HEK293 (cell line): ENCODE results near the gene GSK3B.

ENCODE experiments used
- ZNF114 ChIP-seq: fragments of 450-650 bp; formaldehyde crosslinking; IDR thresholded peaks from 2 replicates; pipeline ENCODE4 v1.5.0; 2017; ENCODE audit warnings: missing biosample characterization, missing genetic modification characterization
- ZNF768 ChIP-seq: fragments of 450-650 bp; formaldehyde crosslinking; IDR thresholded peaks from 2 replicates; pipeline ENCODE4 v1.5.1; 2018; ENCODE audit warnings: missing biosample characterization, mild to moderate bottlenecking, missing genetic modification characterization

- no peak for TF ChIP-seq ZNF114 (tag by site-specific recombination)
- no peak for TF ChIP-seq ZNF768 (tag by site-specific recombination)
These were observed 5.6 kb downstream of the GSK3B start for GRCh38 chr3:120088622-120089021.
